HCT116 (cell line): Measurements from ENCODE around the gene ACTN1. TPM values are rescaled to one million over a fixed set of nuclear protein-coding genes. Genes with fewer than 3 reads are reported as not detected.

Source experiments
- ATAC-seq: fragments of 200-7000 bp; cut with Tn5 transposase; 2 replicates; pipeline ENCODE4 v1.9.1; 2020; ENCODE audit warnings: mild to moderate bottlenecking, moderate library complexity
- BruUV-seq: library from RNA; stranded (reverse); fragments of 400-500 nt; replicated peaks from 2 replicates; lab custom pipeline; 2021; lab: Mats Ljungman, UMichigan
- CTCF ChIA-PET: fragments of 300-600 bp; sonication (Branson Sonifier 250); formaldehyde crosslinking; loops from one replicate; lab custom pipeline; 2021; ENCODE audit warnings: antibody characterized with exemption; lab: Charles Lee
- POLR2A ChIA-PET: fragments of 300-600, 350-600 bp; sonication (Branson Sonifier 250); formaldehyde crosslinking; loops from one replicate; lab custom pipeline; 2021; ENCODE audit warnings: antibody characterized with exemption; lab: Charles Lee
- RAD21 ChIA-PET, 2 experiments: fragments of 300-600 bp; sonication (Branson Sonifier 250); formaldehyde crosslinking; loops; one replicate each; lab custom pipeline; 2023; ENCODE audit warnings: low total read pairs in 2 of 2; ENCODE audit not compliant: uncharacterized antibody in 2 of 2, unreplicated experiment in 2 of 2, low non-redundant PET in 1 of 2; lab: Charles Lee
- DNase-seq: peaks from one replicate; pipeline ENCODE4 v3.0.0-alpha.2; 2010; ENCODE audit warnings: low read depth, low spot score
- H2AFZ ChIP-seq: fragments of 200-600 bp; shearing (Covaris generic), sonication (generic); 2 replicates; pipeline ENCODE4 v1.6.1; 2017; ENCODE audit warnings: low read depth, mixed run types, mixed read lengths, antibody characterized with exemption, low read length; ENCODE audit not compliant: poor library complexity, severe bottlenecking
- H3K27ac ChIP-seq: 2 replicates; pipeline ENCODE4 v1.5.1; 2012; ENCODE audit warnings: low read depth, low read length
- H3K27me3 ChIP-seq: fragments of 200-600 bp; sonication (generic); 2 replicates; pipeline ENCODE4 v1.6.1; 2016; ENCODE audit warnings: mixed run types, low read length, mixed read lengths; ENCODE audit not compliant: insufficient read depth
- H3K36me3 ChIP-seq, 2 experiments: fragments of 200-500 bp in 1 of 2; fragments of 200-600 bp in 1 of 2; sonication (Bioruptor generic) in 1 of 2; sonication (generic) in 1 of 2; 2 replicates each; pipeline versions ENCODE4 v1.5.1 to v1.6.1; 2014 to 2016; ENCODE audit warnings: low read length in 2 of 2, inconsistent platforms in 1 of 2, mixed read lengths in 1 of 2, mixed run types in 1 of 2; ENCODE audit not compliant: insufficient read depth in 2 of 2, control insufficient read depth in 1 of 2
- H3K4me1 ChIP-seq, 2 experiments: fragments of 200-600 bp in 1 of 2; sonication (generic) in 1 of 2; 2 replicates each; pipeline versions ENCODE4 v1.5.1 to v1.6.1; 2012 to 2017; ENCODE audit warnings: low read length in 2 of 2, inconsistent platforms in 1 of 2, mild to moderate bottlenecking in 1 of 2, mixed read lengths in 1 of 2, mixed run types in 1 of 2, moderate library complexity in 1 of 2; ENCODE audit not compliant: insufficient read depth in 2 of 2, control insufficient read depth in 1 of 2
- H3K4me2 ChIP-seq: fragments of 200-600 bp; sonication (generic); 2 replicates; pipeline ENCODE4 v1.6.1; 2017; ENCODE audit warnings: mixed run types, low read length, mixed read lengths
- H3K4me3 ChIP-seq, 2 experiments: fragments of 200-600 bp in 1 of 2; sonication (generic) in 1 of 2; replicated peaks in 1 of 2; 2 replicates each; pipeline ENCODE4 v1.5.1; 2011 to 2016; ENCODE audit warnings: low read length in 2 of 2, control low read depth in 1 of 2, low read depth in 1 of 2, mild to moderate bottlenecking in 1 of 2, mixed read lengths in 1 of 2, mixed run types in 1 of 2
- H3K79me2 ChIP-seq: fragments of 200-600 bp; sonication (generic); 2 replicates; pipeline ENCODE4 v1.6.1; 2017; ENCODE audit warnings: mild to moderate bottlenecking, mixed run types, low read length, moderate library complexity, mixed read lengths; ENCODE audit not compliant: insufficient read depth
- H3K9ac ChIP-seq: fragments of 200-600 bp; sonication (generic); 2 replicates; pipeline ENCODE4 v1.6.1; 2016; ENCODE audit warnings: low read length, mixed read lengths
- H3K9me2 ChIP-seq: fragments of 200-600 bp; sonication (generic), shearing (Covaris generic); 2 replicates; pipeline ENCODE4 v1.6.1; 2017; ENCODE audit warnings: mixed run types, mild to moderate bottlenecking, moderate library complexity; ENCODE audit not compliant: insufficient read depth
- H3K9me3 ChIP-seq, 2 experiments: fragments of 200-500 bp in 1 of 2; fragments of 200-600 bp in 1 of 2; sonication (Bioruptor generic) in 1 of 2; sonication (generic) in 1 of 2; 2 replicates each; pipeline ENCODE4 v1.6.1; 2014 to 2017; ENCODE audit warnings: low read length in 2 of 2, mixed read lengths in 2 of 2, inconsistent platforms in 1 of 2, low read depth in 1 of 2, mild to moderate bottlenecking in 1 of 2, mixed run types in 1 of 2, moderate library complexity in 1 of 2; ENCODE audit not compliant: control insufficient read depth in 1 of 2, insufficient read depth in 1 of 2
- H4K20me1 ChIP-seq: fragments of 200-600 bp; sonication (generic), shearing (Covaris generic); 2 replicates; pipeline ENCODE4 v1.6.1; 2017; ENCODE audit warnings: mixed run types, mild to moderate bottlenecking, moderate library complexity; ENCODE audit not compliant: insufficient read depth
- CBX3 ChIP-seq: IDR thresholded peaks from 2 replicates; pipeline ENCODE4 v1.6.1; 2012; ENCODE audit warnings: low read depth
- CEBPB ChIP-seq: IDR thresholded peaks from 2 replicates; pipeline ENCODE4 v1.6.1; 2012; ENCODE audit warnings: low read depth
- EGR1 ChIP-seq: IDR thresholded peaks from 2 replicates; pipeline ENCODE4 v1.6.1; 2012; ENCODE audit warnings: low read depth
- ELF1 ChIP-seq: IDR thresholded peaks from 2 replicates; pipeline ENCODE4 v1.6.1; 2012; ENCODE audit warnings: low read depth, borderline replicate concordance
- EZH2 ChIP-seq: fragments of 200-600 bp; sonication (generic); IDR thresholded peaks from 2 replicates; pipeline ENCODE4 v1.6.1; 2017; ENCODE audit warnings: antibody characterized with exemption, mixed run types
- EZH2phosphoT487 ChIP-seq: fragments of 200-600 bp; IDR thresholded peaks from 2 replicates; pipeline ENCODE4 v1.6.1; 2018; ENCODE audit warnings: antibody characterized with exemption, borderline replicate concordance
- FOSL1 ChIP-seq: IDR thresholded peaks from 2 replicates; pipeline ENCODE4 v1.6.1; 2012; ENCODE audit warnings: low read depth
- JUND ChIP-seq: IDR thresholded peaks from 2 replicates; pipeline ENCODE4 v1.6.1; 2012
- MAX ChIP-seq: IDR thresholded peaks from 2 replicates; pipeline ENCODE4 v1.6.1; 2012
- POLR2A ChIP-seq: IDR thresholded peaks from 2 replicates; pipeline ENCODE4 v1.7.0; 2011; ENCODE audit warnings: borderline replicate concordance; ENCODE audit not compliant: insufficient read depth, insufficient read length; ENCODE audit errors: extremely low read depth
- POLR2AphosphoS5 ChIP-seq: IDR thresholded peaks from 2 replicates; pipeline ENCODE4 v1.6.1; 2011; ENCODE audit warnings: mild to moderate bottlenecking, low read depth, low read length, moderate library complexity
- RAD21 ChIP-seq: IDR thresholded peaks from 2 replicates; pipeline ENCODE4 v1.6.1; 2012; ENCODE audit warnings: low read depth, mild to moderate bottlenecking
- REST ChIP-seq: IDR thresholded peaks from 2 replicates; pipeline ENCODE4 v1.6.1; 2012; ENCODE audit warnings: low read depth
- SIN3A ChIP-seq: IDR thresholded peaks from 2 replicates; pipeline ENCODE4 v1.6.1; 2012; ENCODE audit warnings: low read depth
- SP1 ChIP-seq: IDR thresholded peaks from 2 replicates; pipeline ENCODE4 v1.6.1; 2012; ENCODE audit warnings: low read depth
- SRF ChIP-seq: IDR thresholded peaks from 2 replicates; pipeline ENCODE4 v1.6.1; 2012; ENCODE audit warnings: low read depth
- TCF7L2 ChIP-seq: IDR thresholded peaks from 2 replicates; pipeline ENCODE4 v1.7.0; 2011; ENCODE audit warnings: borderline replicate concordance, inconsistent platforms; ENCODE audit not compliant: insufficient read depth, insufficient read length; ENCODE audit errors: extremely low read depth
- YY1 ChIP-seq: IDR thresholded peaks from 2 replicates; pipeline ENCODE4 v1.6.1; 2011; ENCODE audit warnings: low read length, low read depth, moderate library complexity, mild to moderate bottlenecking; ENCODE audit not compliant: insufficient replicate concordance; ENCODE audit errors: extremely low read depth
- ZFX ChIP-seq: fragments of 450-650 bp; IDR thresholded peaks from 2 replicates; pipeline ENCODE4 v1.6.1; 2017
- ZNF274 ChIP-seq: fragments of 200-500 bp; sonication (Bioruptor generic); IDR thresholded peaks from 2 replicates; pipeline ENCODE4 v1.6.1; 2014; ENCODE audit warnings: mild to moderate bottlenecking, low read depth, low read length, inconsistent platforms
- intact Hi-C: fragments of 100-400 bp; cut with micrococcal nuclease; formaldehyde crosslinking; loops from 2 replicates; pipeline ENCODE4 v1.10.0; 2022
- total RNA-seq: library from RNA; stranded (reverse); gene quantifications from one replicate; pipeline ENCODE4 v1.2.1, GENCODE V29; 2021; ENCODE audit not compliant: unreplicated experiment
- TF ChIP-seq, protein P1 (sequence below): IDR thresholded peaks from 2 replicates; pipeline ENCODE4 v1.6.1; 2012
- TF ChIP-seq, protein P2 (sequence below): IDR thresholded peaks from 2 replicates; pipeline ENCODE4 v1.6.1; 2011; ENCODE audit warnings: mild to moderate bottlenecking, low read length, moderate library complexity; ENCODE audit not compliant: insufficient replicate concordance; ENCODE audit errors: extremely low read depth

The ACTN1 gene
- total RNA-seq, 1 experiment from 2014 or later = 123 TPM

- intact Hi-C loops = loop anchor here (2.0 kb wide), 1 partner anchor 27 kb away; no protein-coding TSS in a partner anchor
- H3K27me3 ChIP-seq = no peaks in the 10 kb centered on the region
- peak overlapping the region; percentile 90 for H3K27ac ChIP-seq
- no peaks in the 10 kb centered on the region for H3K9me3 ChIP-seq
- H2AFZ ChIP-seq = no peak overlapping the region
- no TSS peak for BruUV-seq
- POLR2A ChIA-PET = interaction anchor here (1.0 to 1.6 kb wide), 2 partner anchors 17 to 27 kb away, joined by 3 to 4 read pairs; no protein-coding TSS in a partner anchor
- peaks cover 4 to 22% of the 10 kb centered on the region in 2 experiments; a peak in 3 of 4 replicates for H3K36me3 ChIP-seq
- peaks cover 16 to 25% of the 10 kb centered on the region in 2 experiments for H3K4me1 ChIP-seq
- CTCF ChIA-PET = no interaction called here
- H3K9me2 ChIP-seq = no peaks in the 10 kb centered on the region
- peak overlapping the region; percentile 87 for H3K9ac ChIP-seq
- RAD21 ChIA-PET = interaction anchor here in 1 of 2 experiments (0.6 kb wide), 1 partner anchor 36 kb away, joined by 3 read pairs; no protein-coding TSS in a partner anchor
- H3K79me2 ChIP-seq = peaks cover 59% of the 10 kb centered on the region
- peak overlapping the region; percentile 94 for H3K4me2 ChIP-seq
- no peak for DNase-seq
- peak overlapping the region; percentile 92 to 93 for H3K4me3 ChIP-seq
- H4K20me1 ChIP-seq = no peaks in the 10 kb centered on the region
- peak; percentile 6 for ATAC-seq
- no peak for TF ChIP-seq EZH2
- no peak for TF ChIP-seq EZH2phosphoT487
- peak; percentile 74 for TF ChIP-seq POLR2AphosphoS5
- 0 out of 2 replicates have a peak, but pooled peaks have one; percentile 9 for TF ChIP-seq SRF
- TF ChIP-seq CBX3 = no peak
- TF ChIP-seq CEBPB = no peak
- no peak for TF ChIP-seq ZFX
- no peak for TF ChIP-seq FOSL1
- no peak for TF ChIP-seq REST
- TF ChIP-seq MAX = 0 out of 2 replicates have a peak, but pooled peaks have one; percentile 35
- TF ChIP-seq, protein P1, sequence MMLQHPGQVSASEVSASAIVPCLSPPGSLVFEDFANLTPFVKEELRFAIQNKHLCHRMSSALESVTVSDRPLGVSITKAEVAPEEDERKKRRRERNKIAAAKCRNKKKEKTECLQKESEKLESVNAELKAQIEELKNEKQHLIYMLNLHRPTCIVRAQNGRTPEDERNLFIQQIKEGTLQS = no peak
- no peak for TF ChIP-seq SP1
- no peak for TF ChIP-seq POLR2A
- TF ChIP-seq, protein P2, sequence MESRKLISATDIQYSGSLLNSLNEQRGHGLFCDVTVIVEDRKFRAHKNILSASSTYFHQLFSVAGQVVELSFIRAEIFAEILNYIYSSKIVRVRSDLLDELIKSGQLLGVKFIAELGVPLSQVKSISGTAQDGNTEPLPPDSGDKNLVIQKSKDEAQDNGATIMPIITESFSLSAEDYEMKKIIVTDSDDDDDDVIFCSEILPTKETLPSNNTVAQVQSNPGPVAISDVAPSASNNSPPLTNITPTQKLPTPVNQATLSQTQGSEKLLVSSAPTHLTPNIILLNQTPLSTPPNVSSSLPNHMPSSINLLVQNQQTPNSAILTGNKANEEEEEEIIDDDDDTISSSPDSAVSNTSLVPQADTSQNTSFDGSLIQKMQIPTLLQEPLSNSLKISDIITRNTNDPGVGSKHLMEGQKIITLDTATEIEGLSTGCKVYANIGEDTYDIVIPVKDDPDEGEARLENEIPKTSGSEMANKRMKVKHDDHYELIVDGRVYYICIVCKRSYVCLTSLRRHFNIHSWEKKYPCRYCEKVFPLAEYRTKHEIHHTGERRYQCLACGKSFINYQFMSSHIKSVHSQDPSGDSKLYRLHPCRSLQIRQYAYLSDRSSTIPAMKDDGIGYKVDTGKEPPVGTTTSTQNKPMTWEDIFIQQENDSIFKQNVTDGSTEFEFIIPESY = no peak
- TF ChIP-seq JUND = no peak
- no peak for TF ChIP-seq ZNF274
- TF ChIP-seq SIN3A = 0 out of 2 replicates have a peak, but pooled peaks have one; percentile 24
- no peak for TF ChIP-seq ELF1
- TF ChIP-seq TCF7L2 = no peak
- TF ChIP-seq YY1 = no peak
- no peak for TF ChIP-seq EGR1
- TF ChIP-seq RAD21 = no peak
Observed at GRCh38 chr14:68977718-68978171, 1.4 kb downstream of the ACTN1 start.
